GM21381 (cell line): ENCODE data around the gene GPAM.
A peak's percentile ranks its signal among the peaks of the same experiment; 100 is the strongest.
"Not testable (repeated sequence)": the region's sequence is repeated elsewhere in the genome, so short reads cannot be mapped to it uniquely, and the experiment has no call there.

Experiments used
- ATAC-seq: cut with Tn5 transposase; IDR thresholded peaks from one replicate; pipeline ENCODE4 v1.9.1; 2021; ENCODE audit warnings: mild to moderate bottlenecking, moderate library complexity; ENCODE audit not compliant: unreplicated experiment

Gene GPAM

GRCh38 chr10:112216966-112217365, 33.4 kb upstream of the GPAM start:
- no peak for ATAC-seq

- no peak for ATAC-seq
Observed at GRCh38 chr10:112216151-112216550, 32.6 kb upstream of the GPAM start.

GRCh38 chr10:112215342-112215774, 31.8 kb upstream of the GPAM start:
- ATAC-seq = no peak

- ATAC-seq = no peak
Observed at GRCh38 chr10:112214298-112214926, 30.8 kb upstream of the GPAM start.

- ATAC-seq = no peak
Observed at GRCh38 chr10:112213836-112214235, 30.3 kb upstream of the GPAM start.

GRCh38 chr10:112213098-112213823, 29.7 kb upstream of the GPAM start:
- peak; percentile 52 for ATAC-seq

- no peak for ATAC-seq
Observed at GRCh38 chr10:112210666-112211065, 27.1 kb upstream of the GPAM start.

GRCh38 chr10:112209684-112210131, 26.1 kb upstream of the GPAM start:
- ATAC-seq = no peak

GRCh38 chr10:112208997-112209396, 25.4 kb upstream of the GPAM start:
- ATAC-seq = no peak

GRCh38 chr10:112208292-112208691, 24.7 kb upstream of the GPAM start:
- ATAC-seq = no peak

GRCh38 chr10:112203328-112204076, 19.9 kb upstream of the GPAM start:
- ATAC-seq = peak; percentile 54

GRCh38 chr10:112202561-112203241, 19.1 kb upstream of the GPAM start:
- peak; percentile 82 for ATAC-seq

GRCh38 chr10:112202076-112202475, 18.5 kb upstream of the GPAM start:
- ATAC-seq = no peak

- no peak for ATAC-seq
Observed at GRCh38 chr10:112201334-112201733, 17.8 kb upstream of the GPAM start.

GRCh38 chr10:112200259-112200658, 16.7 kb upstream of the GPAM start:
- not testable (repeated sequence) for ATAC-seq

GRCh38 chr10:112197662-112198061, 14.1 kb upstream of the GPAM start:
- ATAC-seq = not testable (repeated sequence)

- no peak for ATAC-seq
Observed at GRCh38 chr10:112195224-112195623, 11.7 kb upstream of the GPAM start.

GRCh38 chr10:112191791-112192190, 8.2 kb upstream of the GPAM start:
- ATAC-seq = no peak

- ATAC-seq = no peak
Observed at GRCh38 chr10:112191041-112191590, 7.6 kb upstream of the GPAM start.

GRCh38 chr10:112189465-112189864, 5.9 kb upstream of the GPAM start:
- no peak for ATAC-seq

- ATAC-seq = no peak
Observed at GRCh38 chr10:112187527-112187926, 4.0 kb upstream of the GPAM start.
